Activated T-cell treated with anti-CD3 and anti-CD28 coated beads for 24 hours (primary cell): ENCODE measurements around the gene LHFPL6.

Experiments
- DNase-seq: peaks from one replicate; pipeline ENCODE4 v3.0.0-alpha.2; 2020; ENCODE audit warnings: low read depth

LHFPL6 gene

GRCh38 chr13:39554371-39554770, 48.6 kb downstream of the LHFPL6 start:
- no peak for DNase-seq

- no peak for DNase-seq
These were observed 50.7 kb downstream of the LHFPL6 start for GRCh38 chr13:39552246-39552645.

GRCh38 chr13:39550931-39551330, 52.1 kb downstream of the LHFPL6 start:
- no peak for DNase-seq

GRCh38 chr13:39547108-39547507, 55.9 kb downstream of the LHFPL6 start:
- no peak for DNase-seq

- DNase-seq, result no peak
These were observed 60.6 kb downstream of the LHFPL6 start for GRCh38 chr13:39542361-39542760.

GRCh38 chr13:39540929-39541605, 61.9 kb downstream of the LHFPL6 start:
- DNase-seq, result no peak

- no peak for DNase-seq
These were observed 63.9 kb downstream of the LHFPL6 start for GRCh38 chr13:39538816-39539790.

GRCh38 chr13:39536906-39537305, 66.1 kb downstream of the LHFPL6 start:
- no peak for DNase-seq

- no peak for DNase-seq
These were observed 66.7 kb downstream of the LHFPL6 start for GRCh38 chr13:39536274-39536673.

- no peak for DNase-seq
These were observed 69.3 kb downstream of the LHFPL6 start for GRCh38 chr13:39533651-39534150.

- no peak for DNase-seq
These were observed 71.3 kb downstream of the LHFPL6 start for GRCh38 chr13:39531646-39532045.

- no peak for DNase-seq
These were observed 72.1 kb downstream of the LHFPL6 start for GRCh38 chr13:39530916-39531315.

GRCh38 chr13:39528661-39528980, 74.4 kb downstream of the LHFPL6 start:
- no peak for DNase-seq

- DNase-seq, result no peak
These were observed 74.9 kb downstream of the LHFPL6 start for GRCh38 chr13:39527961-39528660.

- no peak for DNase-seq
These were observed 75.7 kb downstream of the LHFPL6 start for GRCh38 chr13:39527301-39527700.

- DNase-seq, result no peak
These were observed 76.5 kb downstream of the LHFPL6 start for GRCh38 chr13:39526499-39526898.

GRCh38 chr13:39525506-39525905, 77.5 kb downstream of the LHFPL6 start:
- DNase-seq, result no peak

- DNase-seq, result no peak
These were observed 78.2 kb downstream of the LHFPL6 start for GRCh38 chr13:39524795-39525194.

- no peak for DNase-seq
These were observed 80.7 kb downstream of the LHFPL6 start for GRCh38 chr13:39522329-39522728.

- no peak for DNase-seq
These were observed 81.3 kb downstream of the LHFPL6 start for GRCh38 chr13:39521701-39522100.

GRCh38 chr13:39516096-39516495, 86.9 kb downstream of the LHFPL6 start:
- no peak for DNase-seq

GRCh38 chr13:39515224-39515714, 87.7 kb downstream of the LHFPL6 start:
- no peak for DNase-seq
